RPMI7951 (cell line): Measurements from ENCODE around the gene KIF26B. TPM values are rescaled to one million over a fixed set of nuclear protein-coding genes. Genes with fewer than 3 reads are reported as not detected.
A peak's percentile ranks its signal among the peaks of the same experiment; 100 is the strongest.
"Not testable (repeated sequence)": the region's sequence is repeated elsewhere in the genome, so short reads cannot be mapped to it uniquely, and the experiment has no call there.

Experiments
- DNase-seq: peaks from one replicate; pipeline ENCODE4 v3.0.0-alpha.2; 2012; ENCODE audit warnings: low read depth
- total RNA-seq: library from RNA; depleted of rRNA; stranded (reverse); fragments of >200 nt; shearing (Covaris generic); gene quantifications from 2 replicates; pipeline ENCODE4 v1.2.3, GENCODE V29; 2014

The KIF26B gene
- total RNA-seq, 1 experiment from 2014 or later = 2.3 TPM

DNA sequence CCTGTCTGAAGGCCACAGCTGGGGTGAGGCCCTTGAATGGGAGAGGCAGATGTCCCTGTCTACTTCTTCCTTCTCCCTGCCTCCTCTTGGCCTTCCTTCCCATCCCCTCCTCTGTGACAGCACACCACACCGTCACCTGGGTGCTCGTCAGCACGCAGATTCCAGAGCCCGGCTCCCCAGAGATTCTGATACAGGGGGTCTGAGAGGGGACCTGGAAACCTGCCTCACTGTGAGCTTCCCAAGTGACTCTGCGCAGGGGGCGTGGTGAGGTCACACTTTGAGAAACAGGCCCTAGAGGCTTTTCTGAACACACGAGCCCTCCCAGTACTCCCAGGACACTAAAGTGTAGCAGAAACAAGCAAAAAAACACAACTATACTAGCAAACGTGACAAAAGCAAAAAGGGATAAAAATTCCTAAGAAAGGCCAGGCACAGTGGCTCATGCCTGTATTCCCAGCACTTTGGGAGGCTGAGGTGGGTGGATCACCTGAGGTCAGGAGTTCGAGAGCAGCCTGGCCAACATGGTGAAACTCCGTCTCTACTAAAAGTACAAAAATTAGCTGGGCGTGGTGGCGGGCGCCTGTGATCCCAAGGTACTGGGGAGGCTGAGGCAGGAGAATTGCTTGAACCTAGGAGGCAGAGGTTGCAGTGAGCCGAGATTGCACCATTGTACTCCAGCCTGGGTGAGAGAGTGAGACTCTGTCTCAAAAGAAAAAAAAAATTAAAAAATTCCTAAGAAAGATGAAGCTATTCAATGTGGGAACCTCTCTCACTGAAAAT lies 201.3 kb downstream of the KIF26B start:
- DNase-seq = not testable (repeated sequence)

DNA sequence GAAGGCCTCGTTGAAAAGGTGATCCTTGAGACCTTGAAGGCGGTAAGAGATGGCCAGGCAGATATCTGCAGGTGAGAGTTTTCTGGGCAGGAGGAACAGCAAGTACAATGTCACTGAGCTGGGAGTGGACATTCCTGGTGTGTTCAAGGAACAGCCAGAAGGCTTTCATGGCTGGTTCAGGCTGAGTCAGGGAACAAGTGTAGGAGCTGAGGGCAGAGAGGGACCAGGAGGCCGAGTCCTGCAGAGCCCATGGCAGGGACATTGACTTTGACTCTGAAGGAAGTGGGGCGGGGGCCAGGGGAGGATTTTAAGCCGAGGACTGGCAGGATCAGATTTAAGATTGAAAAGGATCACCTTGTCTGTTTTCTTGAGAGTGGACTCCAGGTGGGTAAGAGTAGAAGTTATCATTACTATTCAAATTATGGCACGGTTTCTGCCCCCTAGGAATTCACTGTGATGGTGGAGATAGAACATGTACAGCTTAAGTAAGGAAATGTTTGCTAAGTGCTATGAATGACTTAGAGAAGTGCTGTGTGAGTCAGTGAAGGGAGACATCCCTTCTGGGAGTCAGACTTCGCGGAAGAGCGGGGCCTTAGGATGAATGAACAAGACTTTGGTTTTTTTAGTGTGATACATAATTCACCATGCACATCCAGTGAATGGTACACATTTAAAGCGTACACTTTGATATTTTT lies 202.3 kb downstream of the KIF26B start:
- DNase-seq = no peak

DNA sequence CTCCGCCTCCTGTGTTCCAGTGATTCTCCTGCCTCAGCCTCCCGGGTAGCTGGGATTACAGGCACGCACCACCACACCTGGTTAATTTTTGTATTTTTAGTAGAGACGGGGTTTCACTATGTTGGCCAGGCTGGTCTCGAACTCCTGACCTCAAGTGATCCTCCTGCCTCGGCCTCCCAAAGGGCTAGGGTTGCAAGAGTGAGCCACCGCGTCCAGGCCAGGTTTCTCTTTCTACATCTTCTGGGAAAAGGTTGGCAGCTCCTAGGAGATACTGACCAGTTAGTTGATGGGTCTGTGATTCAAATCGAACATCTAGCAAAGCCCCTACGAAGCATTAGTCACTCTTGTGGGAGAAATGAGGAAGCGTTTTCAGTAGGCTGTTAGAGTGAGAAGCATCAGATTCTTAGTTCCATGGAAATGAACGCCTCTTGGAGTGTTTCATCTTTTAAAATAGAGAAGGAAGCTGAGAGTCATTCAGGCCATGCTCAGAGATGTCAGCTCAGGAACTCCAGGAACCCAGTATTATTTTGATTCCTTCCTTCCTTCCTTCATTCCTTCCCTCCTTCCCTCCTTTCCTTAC lies 204.4 kb downstream of the KIF26B start:
- DNase-seq = not testable (repeated sequence)

DNA sequence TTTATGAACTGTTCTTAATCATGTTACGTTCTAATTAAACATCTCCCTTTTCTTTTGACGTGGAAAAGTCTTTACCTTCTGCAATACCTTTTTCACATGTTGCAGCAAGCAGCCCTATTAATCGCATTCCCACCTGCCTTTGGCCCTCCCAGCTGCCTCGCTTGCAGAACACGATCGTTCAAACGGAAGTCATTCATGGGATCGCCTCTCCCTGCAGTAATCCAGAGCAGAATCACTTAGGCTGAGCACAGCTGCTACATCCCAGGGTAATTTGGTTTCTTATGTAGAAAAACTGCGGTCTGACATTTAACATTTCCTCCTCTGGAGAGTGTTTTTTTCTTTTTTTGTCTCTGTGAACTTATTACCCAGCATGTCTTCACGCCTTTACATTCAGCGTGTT lies 206.3 kb downstream of the KIF26B start:
- no peak for DNase-seq

DNA sequence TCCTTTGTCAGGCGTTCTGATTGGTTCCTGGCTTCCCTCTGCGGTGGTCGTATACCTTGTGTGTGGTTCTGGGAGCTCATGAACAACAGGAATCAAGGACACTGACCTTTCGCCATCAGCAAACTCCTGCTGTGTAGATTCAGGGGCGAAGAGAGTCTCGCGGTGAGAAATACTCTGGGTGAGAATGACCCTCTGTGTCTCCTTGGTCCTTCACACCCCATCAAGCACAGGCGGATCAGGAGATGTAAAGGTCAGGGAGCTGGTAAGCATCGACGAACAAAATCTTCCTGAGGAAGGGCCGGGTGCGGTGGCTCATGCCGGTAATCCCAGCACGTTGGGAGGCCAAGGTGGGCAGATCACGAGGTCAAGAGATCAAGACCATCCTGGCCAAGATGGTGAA lies 207.2 kb downstream of the KIF26B start:
- no peak for DNase-seq

DNA sequence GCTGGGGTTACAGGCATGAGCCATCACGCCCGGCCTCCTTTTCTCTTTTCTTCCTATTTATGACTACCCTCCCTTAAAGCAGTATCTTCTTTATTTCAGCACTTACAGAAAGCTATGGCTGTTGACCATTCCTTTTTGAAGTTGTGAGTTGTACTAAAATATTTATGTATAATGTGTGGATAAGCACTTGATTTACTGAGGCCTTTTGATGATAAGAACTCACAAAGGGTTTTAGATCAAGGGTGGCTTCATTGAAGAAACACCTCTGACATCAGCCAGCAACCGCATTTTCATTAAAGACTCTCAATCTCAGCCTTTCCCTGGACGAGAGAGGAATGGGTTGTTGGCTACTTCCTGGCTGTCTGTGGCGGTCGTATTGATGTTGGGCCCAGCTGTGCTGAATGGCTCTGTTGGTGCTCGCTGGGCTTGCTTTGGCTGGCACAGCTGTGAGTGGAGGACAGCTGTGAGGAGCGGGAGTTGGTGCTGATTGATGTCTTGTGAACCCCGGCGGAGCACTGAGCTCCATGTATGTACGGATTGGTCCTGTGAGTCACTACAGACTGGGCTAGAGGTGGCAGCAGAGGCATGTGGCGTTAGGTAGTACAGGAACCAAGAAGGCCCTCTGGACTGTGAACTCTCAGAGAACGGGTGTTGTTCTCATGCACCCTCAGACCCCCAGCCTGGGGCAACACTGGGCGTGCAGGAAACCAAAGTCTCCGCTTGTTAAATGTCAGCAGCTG lies 208.8 kb downstream of the KIF26B start:
- DNase-seq = peak; percentile 22

DNA sequence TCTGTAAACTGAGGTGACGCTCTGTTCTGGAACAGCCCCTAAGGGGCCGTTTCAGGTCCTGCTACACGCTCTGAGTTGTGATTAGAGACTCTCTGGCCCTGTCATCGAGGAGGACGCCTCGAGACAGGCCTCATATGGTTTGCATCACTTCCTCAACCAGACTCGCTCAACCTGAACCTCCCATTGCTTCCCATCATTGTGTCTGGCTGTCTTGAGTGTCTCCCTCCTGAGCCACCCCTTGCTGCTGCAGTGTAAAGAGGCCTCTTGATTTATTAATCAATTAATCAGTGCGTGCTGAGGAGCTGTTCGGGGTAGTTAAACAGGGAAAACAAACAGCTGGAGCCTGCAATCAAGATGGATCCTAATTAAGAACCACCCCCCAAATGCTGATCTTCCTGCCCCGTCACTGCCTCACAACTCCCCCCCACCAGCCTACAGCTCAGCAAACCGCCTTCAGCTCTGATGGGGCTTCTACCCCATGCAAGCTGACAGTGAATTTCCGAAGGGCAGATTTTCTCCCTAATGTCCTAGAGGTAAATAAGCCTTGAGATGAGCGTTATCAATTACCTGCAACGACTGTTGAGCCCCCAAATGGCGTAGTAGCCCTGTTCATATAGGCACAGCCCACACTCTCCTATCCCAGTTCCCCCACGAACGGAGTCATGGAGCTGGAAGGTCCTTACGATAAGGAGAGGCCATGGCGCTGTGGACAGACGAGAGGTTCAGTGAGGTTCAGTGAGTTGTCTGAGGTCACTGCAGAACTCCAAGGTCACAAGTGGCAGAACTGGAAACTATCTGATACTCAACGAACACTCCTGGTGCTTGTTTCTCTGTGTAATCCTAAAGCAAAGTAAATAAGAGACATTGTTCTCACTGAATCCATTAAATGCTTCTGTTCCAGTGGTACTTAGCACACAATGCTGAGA lies 210.6 kb downstream of the KIF26B start:
- DNase-seq = no peak

DNA sequence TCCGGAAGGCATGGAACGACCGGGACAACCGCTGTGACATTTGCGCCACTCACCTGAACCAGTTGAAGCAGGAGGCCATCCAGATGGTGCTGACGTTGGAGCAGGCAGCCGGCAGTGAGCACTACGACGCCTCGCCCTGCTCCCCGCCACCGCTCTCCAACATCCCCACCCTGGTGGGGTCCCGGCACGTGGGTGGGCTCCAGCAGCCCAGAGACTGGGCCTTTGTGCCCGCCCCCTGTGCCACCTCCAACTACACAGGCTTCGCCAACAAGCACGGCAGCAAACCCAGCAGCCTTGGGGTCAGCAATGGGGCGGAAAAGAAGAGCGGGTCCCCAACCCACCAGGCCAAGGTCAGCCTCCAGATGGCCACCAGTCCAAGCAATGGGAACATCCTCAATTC lies 212.1 kb downstream of the KIF26B start:
- DNase-seq = no peak

DNA sequence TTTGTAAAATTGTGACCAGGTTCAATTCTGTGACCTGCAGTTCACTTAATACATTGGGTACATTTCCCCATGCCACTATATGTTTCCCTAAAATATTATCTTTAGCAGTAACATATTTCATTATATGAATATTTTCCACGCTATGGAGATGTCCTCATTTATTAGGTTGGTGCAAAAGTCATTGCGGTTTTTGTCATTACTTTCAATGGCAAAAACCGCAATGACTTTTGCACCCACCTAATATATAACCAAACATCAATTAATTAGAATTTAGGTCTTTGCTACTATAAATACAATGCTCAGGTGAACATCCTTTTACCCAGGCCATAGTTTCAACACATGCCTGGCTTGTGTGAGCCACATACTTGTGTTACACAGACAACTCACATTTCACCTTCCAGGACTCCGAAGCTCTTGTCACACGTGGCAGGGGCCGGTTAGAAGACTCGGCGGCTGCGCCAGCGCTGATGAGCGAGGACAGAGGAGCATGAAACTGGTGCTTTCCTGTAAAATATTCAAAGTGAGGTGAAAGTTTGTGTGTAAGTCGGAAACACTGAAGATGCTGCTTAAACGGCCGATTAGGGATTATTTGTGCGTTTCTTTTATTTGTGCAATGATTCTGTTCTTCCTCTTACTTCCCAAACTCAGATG lies 215.5 kb downstream of the KIF26B start:
- no peak for DNase-seq

DNA sequence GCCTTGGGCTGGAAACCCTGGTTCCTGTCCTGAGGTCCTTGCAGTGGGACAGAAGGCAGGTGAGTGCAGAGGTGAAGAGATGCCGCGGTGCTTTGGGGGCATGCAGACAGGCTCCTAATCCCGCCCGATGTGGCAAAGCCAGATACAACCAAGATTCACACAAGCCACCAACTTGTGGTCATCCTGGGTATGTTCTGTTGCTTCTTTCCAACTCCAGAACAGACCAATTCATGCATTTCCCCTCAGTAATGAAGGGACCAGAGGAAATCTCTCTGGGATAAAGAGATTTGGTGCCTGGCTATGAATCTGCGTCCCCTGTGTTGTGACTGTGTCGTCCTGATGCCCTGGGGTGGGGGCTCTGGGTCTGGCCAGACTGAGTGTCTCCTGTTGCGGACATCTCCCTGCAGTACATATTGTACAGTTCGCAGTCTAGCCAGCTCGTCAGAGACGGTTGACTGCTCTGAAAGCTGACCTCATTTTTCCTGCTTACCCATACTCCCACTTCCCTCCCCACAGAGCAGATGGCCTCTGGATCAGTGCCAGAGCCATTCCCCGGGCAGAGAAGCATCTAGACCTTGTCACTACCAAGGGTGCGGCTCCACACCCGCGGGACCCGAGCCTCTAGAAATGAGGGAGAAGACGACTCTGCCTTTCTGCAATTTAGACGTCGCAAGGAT lies 216.3 kb downstream of the KIF26B start:
- no peak for DNase-seq

DNA sequence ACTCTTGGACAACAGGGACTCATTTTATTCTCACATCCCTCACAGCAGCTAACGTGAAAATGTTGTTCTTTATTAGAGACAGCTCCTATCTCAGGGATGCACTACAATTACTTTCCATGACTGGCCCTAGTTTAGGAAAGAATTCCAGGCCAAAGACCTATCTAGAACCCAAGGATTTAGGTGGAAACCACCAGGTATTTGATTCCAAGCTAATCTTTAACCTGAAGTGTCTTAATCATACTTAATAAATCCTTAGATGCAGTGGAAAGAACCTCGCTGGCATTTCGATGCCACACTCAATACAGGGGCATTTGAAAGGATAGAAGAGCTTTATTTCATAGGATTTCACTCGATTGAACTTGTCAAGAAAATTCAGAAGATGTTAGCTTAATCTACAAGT lies 218.3 kb downstream of the KIF26B start:
- no peak for DNase-seq

DNA sequence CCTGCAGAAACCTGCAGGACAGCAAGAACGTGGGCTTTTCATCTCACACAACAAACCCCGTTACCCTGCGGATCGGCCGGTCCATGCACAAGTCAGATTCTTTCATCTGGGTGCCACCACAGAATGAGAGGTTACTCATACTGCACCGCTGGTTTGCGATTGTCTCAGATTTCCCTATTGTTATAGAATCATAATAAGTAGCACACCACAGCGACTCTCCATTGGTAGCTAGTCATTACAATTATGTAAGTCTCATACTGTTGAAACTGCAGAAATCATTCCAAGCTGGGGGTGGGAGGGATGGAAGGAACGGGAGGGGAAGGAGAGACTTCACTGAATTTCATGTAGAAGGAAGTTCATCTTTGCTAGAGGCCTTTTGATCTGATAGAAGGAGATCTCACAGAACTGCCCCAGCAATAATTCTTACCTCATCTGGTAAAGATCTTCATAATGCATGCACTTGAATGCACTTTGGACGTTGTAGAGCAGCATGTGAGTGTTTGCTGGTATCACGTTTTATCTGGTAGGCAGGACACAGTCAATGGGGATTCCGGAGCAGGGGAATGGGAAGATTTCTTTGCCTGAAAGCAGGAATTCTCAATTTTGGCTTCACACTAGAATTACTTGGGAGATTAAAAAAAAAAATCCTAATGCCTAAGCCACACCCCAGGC lies 221.1 kb downstream of the KIF26B start:
- DNase-seq = no peak

DNA sequence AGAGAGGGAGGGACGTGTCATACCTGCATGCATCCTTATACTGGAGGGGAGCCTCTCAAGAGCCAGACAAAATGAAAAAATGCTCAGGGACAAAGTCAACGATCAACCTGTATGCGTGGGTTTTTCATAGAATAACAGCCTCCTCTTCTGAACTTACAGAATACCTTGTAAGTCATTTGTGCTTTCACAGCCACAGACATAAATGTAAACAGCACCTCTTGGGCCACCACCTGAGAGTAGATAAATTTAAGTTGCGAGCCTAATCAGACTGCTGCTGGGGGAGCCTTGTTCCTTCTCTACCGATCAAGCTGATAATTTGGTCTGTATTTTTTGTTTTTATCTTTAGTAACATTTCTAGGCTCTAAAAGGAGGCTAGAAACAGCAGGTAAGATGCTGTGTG lies 223.1 kb downstream of the KIF26B start:
- DNase-seq = no peak

DNA sequence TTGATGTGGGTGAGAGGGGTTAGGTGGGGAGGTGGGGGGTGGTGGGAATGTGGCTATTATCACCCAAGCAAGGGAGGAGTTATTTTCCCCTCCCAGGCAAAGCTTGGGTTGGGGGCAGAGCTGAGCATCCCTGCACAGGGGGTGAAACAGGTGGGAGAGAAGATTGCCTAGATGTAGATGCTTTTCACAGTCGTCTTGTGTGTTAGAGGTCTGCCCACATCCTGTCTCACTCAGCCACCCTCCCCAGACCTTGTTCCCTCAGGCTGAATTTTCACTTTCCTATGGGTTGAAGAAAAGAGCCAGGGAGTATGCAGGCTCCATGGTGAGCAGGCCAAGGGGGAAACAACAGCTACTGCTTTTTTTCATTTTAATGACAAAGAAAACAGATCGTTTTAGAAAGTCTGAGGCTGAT lies 223.5 kb downstream of the KIF26B start:
- DNase-seq = peak; percentile 73

DNA sequence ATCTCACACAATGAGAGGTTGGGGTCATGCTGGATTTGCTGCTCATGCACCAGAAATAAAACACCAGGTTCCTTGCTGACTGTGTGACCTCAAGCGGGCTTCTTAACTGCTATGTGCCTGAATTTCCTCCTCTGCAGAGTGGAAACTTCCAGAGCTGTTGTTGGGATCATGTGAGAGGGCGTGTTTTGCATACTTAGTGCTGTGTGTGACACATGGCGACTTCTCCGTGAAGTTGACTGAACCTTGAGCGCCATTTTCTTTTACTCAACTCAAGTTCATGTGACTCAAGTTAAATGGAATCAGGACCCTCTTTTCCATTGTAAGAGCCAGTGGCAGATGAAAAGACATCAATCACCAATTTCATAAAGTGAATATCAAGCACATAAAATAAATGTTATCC lies 224.0 kb downstream of the KIF26B start:
- no peak for DNase-seq

DNA sequence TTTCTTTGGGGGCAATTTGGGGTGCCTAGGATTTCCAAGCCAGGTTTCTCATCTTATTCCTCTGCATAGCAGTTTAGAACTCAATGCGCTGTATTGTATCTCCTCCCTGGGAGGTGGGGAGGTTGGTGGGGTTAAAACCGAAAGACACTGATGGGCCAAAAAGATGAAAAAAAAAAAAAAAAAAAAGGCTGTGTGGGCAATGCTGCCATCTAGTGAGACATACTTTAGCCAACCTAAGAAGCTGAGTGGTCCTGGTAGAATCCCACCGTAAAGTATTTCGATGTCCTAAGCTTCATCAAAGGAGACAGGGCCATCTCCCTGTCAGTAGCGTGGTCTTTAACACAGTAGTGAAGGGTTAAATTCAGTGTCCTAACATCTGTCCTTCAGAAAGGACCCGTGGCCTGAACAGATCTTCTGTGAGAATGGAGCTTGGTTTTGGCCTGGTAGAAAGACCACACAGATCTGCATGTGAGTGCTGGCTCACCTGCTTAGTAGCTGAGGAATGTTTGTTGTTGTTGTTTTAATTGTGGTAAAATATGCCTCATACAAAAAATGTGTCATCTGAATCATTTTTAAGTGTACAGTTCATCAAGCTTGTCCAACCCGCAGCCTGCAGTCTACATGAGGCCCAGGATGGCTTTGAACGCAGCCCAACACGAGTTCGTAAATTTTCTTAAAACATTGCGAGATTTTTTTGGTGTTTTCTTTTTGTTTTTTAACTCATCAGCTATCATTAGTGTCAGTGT lies 226.2 kb downstream of the KIF26B start:
- peak; percentile 6 for DNase-seq

DNA sequence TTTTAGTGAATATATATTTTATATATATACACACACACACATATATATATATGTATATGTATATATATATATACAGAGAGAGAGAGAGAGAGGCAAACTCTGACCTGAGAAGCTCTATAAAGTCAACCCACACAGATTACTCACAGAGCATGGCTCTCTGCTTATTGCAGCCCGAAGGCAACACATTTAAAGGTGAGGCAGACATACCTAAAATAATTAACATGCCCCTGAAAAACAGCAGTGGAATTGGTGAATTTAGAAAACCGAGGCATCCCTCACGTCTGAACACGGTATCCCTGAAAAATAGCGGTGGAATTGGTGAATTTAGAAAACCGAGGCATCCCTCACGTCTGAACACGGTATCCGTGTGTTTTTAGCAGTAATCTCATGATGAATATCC lies 228.2 kb downstream of the KIF26B start:
- no peak for DNase-seq

DNA sequence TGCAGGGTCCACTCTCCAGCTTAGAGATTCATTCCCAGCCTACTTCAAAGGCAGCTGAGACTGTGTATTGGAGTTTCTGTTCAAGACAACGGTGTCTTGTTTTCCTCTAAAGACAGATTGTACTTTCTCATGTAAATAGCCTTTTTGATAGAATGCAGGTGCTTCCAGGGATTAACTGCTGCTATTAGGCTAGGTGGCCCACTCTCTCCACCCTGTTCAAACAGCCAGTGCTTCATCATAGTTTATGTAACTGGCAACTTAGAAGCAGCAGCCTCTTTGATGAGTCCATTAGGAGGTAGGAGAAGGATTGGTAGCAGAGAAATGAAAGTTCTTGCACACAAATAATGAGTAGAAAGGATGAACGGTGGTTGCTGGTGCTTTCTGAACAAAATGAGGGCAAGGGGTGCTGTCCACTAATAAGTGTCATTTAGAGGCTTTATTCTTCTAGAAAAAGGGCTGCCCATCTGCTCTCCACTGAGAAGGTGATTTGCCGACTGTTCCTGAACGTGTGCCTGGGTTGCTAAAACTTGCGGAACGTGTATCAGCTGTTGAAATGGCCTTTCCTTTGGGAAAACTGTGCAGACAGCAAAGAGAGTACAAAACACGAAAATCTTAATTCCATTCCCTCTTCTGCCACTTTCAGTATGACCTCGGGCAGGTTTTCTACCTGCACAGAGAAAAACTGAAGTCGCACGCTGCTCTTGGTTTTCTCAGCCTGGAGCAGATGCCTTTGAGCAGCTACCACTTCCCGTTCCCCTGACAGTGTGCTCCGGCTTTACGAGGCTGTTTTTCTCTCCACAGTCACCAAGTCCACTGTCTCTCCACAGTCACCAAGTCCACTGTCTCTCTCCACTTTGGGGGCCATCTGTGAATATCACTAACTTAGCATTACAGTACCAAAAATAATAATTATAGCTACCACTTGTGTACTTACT lies 228.9 kb downstream of the KIF26B start:
- no peak for DNase-seq
